ENCODE measurements around the gene PPP1R16B.

The PPP1R16B gene

DNA sequence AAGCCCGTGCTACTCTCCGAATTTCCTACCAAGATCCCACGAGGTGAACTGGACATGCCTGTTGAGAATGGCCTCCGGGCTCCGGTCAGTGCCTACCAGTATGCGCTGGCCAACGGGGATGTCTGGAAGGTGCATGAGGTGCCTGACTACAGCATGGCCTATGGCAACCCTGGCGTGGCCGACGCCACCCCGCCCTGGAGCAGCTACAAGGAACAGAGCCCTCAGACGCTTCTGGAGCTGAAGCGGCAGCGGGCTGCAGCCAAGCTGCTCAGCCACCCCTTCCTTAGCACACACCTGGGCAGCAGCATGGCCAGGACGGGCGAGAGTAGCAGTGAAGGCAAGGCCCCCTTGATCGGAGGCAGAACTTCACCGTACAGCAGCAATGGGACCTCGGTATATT is 112.7 kb downstream of the PPP1R16B start:
- DNase-seq (ENCODE audit: extremely low read depth, low read depth), result no peak
- TF ChIP-seq, protein P1, sequence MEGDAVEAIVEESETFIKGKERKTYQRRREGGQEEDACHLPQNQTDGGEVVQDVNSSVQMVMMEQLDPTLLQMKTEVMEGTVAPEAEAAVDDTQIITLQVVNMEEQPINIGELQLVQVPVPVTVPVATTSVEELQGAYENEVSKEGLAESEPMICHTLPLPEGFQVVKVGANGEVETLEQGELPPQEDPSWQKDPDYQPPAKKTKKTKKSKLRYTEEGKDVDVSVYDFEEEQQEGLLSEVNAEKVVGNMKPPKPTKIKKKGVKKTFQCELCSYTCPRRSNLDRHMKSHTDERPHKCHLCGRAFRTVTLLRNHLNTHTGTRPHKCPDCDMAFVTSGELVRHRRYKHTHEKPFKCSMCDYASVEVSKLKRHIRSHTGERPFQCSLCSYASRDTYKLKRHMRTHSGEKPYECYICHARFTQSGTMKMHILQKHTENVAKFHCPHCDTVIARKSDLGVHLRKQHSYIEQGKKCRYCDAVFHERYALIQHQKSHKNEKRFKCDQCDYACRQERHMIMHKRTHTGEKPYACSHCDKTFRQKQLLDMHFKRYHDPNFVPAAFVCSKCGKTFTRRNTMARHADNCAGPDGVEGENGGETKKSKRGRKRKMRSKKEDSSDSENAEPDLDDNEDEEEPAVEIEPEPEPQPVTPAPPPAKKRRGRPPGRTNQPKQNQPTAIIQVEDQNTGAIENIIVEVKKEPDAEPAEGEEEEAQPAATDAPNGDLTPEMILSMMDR (IDR thresholded peaks at IDR 0.05; ENCODE audit: low read depth, low read length), result no peak

DNA sequence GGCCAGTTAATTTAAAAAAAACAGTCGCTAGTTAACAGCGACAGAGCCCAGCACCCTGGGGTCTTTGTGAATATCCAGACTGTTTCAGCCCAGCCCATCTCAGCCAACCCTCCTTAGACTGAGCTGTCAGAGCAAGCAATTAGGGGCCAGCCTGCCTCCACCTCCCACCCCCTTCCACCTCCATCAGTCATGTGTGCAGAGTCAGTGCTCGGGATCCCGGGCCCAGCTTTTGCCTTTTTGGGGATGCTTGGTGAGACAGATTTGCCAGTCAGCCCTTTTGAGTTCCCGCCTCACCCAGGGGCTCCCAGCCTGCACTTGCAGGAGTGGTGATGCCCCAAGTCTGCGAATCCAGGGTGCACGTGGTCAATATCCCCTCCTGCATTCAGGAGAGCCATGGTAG is 114.2 kb downstream of the PPP1R16B start:
- TF ChIP-seq, protein P1 (IDR thresholded peaks at IDR 0.05; ENCODE audit: low read depth, low read length), result no peak
- DNase-seq (ENCODE audit: extremely low read depth, low read depth), result no peak

DNA sequence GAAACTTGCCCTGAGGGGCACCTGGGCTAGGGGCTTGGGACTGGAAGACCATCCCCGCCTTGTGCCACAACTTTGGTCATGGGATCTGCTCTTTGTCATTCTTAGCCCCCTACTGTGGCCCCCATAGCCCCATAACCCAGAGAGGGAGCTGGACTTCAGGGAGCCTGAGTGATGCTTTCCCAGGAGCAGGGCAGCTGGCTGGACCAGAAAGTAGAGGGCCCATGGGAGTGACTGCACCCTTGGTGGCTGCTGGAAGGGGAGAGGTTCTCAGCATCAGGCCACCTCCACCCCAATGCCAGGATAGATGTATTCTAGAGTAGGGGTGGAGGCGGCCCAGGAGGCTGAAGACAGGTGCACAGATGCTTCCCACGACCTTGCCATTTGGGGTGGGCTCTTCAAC is 114.9 kb downstream of the PPP1R16B start:
- DNase-seq (ENCODE audit: extremely low read depth, low read depth), result no peak
- TF ChIP-seq, protein P1 (IDR thresholded peaks at IDR 0.05; ENCODE audit: low read depth, low read length), result no peak

DNA sequence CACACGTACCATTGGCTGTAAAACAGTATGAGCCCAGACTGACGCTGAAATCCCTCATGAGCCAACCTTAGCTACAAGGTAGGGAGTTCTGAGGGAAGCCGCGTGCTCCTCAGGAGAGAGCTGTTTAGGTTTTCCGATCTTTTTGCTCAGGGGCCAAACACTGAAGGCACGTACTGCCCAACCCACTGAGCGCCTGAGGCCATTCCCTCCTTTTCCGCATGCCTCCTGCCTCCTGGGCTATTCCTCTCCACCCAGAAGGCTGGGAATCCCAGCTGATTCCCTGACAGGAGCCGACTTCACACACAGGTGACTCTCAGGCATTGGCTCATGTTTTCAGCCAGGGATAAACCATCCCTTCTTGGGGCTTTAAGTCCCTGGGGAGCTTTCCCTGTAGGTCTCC is 115.4 kb downstream of the PPP1R16B start:
- no peak for DNase-seq (ENCODE audit: extremely low read depth, low read depth)
- TF ChIP-seq, protein P1 (IDR thresholded peaks at IDR 0.05; ENCODE audit: low read depth, low read length), result no peak

DNA sequence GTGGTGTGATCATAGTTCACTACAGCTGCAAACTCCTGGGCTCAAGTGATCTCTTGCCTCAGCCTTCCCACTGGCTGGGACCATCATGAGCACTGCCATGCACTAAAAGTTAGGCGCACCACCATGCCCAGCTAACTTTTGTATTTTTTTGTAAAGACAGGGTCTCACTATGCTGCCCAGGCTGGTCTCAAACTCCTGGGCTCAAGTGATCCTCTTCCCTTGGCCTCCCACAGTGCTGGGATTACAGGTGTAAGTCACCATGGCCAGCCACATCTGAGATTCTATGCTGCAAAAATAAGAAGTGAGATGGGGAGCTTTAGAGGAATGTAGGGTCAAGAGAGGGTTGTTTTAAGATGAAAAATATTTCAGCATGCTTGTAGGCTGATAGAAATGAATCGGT is 119.2 kb downstream of the PPP1R16B start:
- TF ChIP-seq, protein P1 (IDR thresholded peaks at IDR 0.05; ENCODE audit: low read depth, low read length), result no peak
- DNase-seq (ENCODE audit: extremely low read depth, low read depth), result no peak

DNA sequence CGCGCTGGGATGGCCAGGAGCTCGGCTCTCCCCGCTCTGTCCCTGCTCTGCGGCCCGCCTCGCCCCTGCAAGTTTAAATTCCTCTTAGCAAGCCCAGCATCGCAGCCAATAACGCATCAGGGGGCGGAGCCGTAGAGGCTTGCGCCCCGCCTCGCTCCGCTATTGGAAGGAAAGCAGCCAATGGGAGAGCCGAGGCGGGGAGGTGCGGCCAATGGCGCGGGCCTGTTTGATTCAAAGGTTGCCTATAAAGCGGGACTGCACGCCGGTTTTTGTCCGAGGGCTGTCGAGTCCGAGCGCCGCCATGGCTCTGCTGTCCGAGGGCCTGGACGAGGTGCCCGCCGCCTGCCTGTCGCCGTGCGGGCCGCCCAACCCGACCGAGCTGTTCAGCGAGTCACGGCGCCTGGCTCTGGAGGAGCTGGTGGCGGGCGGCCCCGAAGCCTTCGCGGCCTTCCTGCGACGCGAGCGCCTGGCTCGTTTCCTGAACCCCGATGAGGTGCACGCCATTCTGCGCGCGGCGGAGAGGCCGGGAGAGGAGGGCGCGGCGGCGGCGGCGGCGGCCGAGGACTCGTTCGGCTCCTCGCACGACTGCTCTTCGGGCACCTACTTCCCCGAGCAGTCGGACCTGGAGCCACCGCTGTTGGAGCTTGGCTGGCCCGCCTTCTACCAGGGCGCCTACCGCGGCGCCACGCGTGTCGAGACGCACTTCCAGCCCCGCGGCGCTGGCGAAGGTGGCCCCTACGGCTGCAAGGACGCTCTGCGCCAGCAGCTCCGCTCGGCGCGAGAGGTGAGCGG is 120.8 kb downstream of the PPP1R16B start, which contains the start of gene FAM83D:
Gene FAM83D (plus strand): TSS at position 276 of the 792 bp plus-strand sequence. CDS start 26 bp downstream, at position 302.
- peak; percentile 96 for DNase-seq (ENCODE audit: extremely low read depth, low read depth)
- TF ChIP-seq, protein P1 (IDR thresholded peaks at IDR 0.05; ENCODE audit: low read depth, low read length), result no peak

DNA sequence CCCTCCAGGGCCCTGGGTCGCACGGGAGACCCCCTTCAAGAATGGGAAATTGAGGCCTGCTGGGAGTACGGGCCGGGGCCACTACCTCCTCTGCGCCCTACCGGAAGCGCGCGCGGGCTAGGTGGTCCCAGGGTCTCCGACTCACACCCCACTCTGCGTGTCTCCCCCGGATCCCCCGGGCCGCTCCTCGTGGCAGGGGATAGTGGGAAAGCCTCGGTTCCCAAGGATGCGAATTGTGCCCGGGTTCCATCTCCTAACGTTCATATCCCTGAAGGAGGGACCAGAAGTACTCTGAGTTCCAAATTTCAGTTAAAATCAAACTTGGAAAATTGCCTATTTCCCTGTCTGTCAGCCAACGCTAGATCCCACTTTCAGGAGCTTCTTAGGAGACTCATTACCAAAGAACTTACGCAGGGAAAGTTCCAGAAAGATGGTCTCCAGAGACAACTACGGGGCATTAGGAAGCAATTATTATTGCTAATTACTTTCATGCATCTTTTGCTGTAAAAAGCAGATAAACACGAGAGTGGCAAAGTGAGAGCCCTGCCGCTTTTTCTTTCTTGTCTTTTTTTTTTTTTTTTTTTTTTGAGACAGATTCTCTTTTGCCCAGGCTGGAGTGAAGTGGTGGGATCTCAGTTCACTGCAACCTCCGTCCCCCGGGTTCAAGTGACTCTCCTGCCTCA is 121.6 kb downstream of the PPP1R16B start:
- no peak for DNase-seq (ENCODE audit: extremely low read depth, low read depth)
- TF ChIP-seq, protein P1 (IDR thresholded peaks at IDR 0.05; ENCODE audit: low read depth, low read length), result no peak

All from AG09319 (cell line).